Suppressor macrophage treated with lipopolysaccharide for 4 hours (primary cell): ENCODE data around the gene LYPLA2.

Source experiments
- DNase-seq: peaks from one replicate; pipeline ENCODE4 v3.0.0-alpha.2; 2020

The LYPLA2 gene

GRCh38 chr1:23790696-23791515, at the start of gene LYPLA2:
TSS of gene LYPLA2 (plus strand) at chr1:23791145. CDS start at chr1:23792683, 1,538 bp downstream.
- DNase-seq = peak; percentile 96

GRCh38 chr1:23741609-23742008, 49.3 kb upstream of the LYPLA2 start:
- DNase-seq = no peak

DNA sequence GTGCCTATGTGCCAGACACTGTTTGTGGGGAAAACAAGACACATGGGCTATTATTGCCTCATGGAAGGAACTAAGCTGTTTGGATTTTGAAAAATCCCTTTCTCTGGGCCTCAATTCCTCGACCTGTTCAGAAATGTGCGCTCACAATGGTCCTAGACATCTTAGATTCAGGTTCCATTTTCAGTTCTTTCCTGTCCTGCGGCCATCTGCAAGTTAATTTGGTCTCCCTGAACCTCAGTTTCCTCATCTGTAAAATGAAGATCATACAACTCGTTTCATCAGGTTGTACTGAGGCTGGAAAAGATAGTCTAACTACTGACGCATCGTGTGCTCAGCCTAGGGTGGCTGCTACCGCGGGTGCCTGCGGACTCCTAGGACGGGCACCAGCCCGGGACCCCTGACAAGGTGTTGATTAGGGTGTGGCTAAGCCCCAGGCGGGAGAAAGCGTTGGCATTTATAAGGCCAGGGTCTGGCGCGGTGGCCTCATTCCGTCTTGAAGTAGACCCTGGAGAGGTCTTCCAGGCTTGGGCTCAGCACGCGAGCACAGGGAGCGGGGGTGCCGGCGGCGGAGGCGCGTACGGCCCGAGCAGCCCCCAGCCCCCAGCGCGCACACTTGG, 48.2 kb upstream of the LYPLA2 start:
- no peak for DNase-seq

DNA sequence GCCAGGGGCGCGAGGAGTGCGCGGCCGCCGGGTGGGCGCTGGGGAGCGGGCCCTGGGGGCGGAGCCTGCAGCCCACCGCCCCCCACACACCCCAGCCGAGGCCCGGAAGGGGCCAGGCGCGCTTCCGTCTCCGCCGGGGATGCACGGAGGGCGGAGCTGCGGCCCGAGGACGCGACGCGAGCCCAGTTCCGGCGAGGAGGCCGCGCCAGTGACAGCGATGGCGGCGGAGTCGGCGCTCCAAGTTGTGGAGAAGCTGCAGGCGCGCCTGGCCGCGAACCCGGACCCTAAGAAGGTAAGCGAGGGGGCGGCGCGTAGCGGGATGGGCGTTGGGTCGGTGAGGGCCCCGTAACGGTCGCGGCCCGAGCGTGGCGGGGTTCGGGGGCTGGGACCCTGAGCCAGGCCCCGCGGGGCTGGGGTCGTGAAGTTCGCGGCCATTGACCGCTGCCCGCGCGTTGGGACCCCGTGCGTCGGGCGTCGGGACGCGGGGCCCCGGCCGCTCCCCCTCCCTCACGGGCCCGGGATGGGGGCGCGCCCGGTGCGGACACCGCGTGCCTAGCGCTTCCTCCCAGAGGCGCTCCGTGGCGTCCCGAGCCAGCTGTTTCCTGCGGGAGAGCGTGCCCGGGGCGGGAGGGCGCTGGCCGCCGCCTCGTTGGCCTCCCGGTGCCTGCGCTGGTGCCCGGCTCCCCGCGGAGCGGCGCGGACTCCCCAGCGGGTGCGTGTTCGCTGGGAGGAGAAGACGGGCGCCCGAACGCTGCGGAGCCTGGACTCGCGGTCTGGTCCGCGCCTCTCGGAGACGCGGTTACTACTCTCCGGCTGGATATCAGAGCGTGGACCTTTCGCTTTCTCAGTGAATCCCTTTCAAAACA, 47.4 kb upstream of the LYPLA2 start, which contains the start of gene ELOA:
Gene ELOA (plus strand): TSS at position 185 of the 866 bp plus-strand sequence. CDS start 33 bp downstream, at position 218.
- peak; percentile 84 for DNase-seq

GRCh38 chr1:23745515-23745914, 45.4 kb upstream of the LYPLA2 start:
- peak; percentile 53 for DNase-seq

DNA sequence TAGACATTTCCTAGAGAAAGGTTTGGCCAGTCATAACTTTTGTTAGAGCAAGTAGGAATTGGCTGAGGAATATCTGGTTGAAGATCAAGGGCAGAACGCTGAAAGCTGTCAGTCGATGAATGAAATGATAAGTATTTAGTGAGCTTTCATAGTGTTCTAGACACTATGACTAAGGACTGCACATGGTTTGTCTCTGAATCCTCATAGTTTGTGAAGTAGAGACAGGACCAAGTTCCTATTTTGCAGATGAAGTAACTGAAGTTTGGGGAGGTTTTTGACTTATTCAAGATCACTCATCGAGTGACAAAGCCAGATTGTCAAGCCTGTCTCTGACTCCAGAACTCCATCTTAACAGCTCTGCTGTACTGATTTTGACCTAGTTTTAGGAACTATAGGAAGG, 42.9 kb upstream of the LYPLA2 start:
- peak; percentile 58 for DNase-seq

DNA sequence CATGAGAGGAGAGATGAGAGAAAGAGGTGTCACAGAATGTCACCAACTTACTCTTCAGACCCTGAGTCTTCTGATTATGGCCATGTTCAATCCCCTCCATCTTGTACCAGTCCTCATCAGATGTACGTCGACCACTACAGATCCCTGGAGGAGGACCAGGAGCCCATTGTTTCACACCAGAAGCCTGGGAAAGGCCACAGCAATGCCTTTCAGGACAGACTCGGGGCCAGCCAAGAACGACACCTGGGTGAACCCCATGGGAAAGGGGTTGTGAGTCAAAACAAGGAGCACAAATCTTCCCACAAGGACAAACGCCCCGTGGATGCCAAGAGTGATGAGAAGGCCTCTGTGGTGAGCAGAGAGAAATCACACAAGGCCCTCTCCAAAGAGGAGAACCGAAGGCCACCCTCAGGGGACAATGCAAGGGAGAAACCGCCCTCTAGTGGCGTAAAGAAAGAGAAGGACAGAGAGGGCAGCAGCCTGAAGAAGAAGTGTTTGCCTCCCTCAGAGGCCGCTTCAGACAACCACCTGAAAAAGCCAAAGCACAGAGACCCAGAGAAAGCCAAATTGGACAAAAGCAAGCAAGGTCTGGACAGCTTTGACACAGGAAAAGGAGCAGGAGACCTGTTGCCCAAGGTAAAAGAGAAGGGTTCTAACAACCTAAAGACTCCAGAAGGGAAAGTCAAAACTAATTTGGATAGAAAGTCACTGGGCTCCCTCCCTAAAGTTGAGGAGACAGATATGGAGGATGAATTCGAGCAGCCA, 39.7 kb upstream of the LYPLA2 start:
- DNase-seq = peak; percentile 71

GRCh38 chr1:23751815-23752200, 39.1 kb upstream of the LYPLA2 start:
- DNase-seq = no peak

DNA sequence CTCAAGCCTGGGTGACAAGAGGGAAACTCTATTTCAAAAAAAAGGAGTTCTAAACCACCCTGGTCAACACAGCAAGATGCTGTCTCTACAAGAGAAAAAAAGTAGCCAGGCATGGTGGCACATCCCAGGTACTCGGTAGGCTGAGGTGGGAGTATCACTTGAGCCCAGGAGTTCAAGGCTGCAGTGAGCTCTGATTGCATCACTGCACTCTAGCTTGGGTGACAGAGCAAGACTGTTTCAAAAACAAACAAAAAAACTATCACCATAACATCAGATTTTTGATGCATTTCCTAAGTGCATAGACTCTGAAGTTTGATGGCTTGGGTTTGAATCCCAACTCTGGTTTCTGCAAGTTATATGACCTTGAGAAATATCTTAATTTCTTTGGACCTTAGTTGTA, 38.0 kb upstream of the LYPLA2 start:
- no peak for DNase-seq

- no peak for DNase-seq
Measured at GRCh38 chr1:23756676-23757075, 34.3 kb upstream of the LYPLA2 start.

DNA sequence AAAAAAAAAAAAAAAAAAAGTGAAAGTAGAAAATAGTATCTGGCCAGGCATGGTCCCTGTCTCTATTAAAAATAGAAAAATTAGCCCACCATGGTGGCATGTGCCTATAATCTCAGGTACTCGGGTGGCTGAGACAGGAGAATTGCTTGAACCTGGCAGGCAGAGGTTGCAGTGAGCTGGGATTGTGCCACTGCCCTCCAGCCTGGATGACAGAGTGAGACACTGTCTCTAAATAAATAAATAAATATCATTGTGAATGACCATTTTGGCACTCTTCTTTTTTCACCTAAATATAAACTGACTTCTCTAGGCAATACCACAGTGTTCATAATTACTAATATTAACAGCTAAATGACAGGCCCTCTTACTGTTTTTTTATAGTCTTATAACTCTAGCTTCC, 33.1 kb upstream of the LYPLA2 start:
- no peak for DNase-seq

DNA sequence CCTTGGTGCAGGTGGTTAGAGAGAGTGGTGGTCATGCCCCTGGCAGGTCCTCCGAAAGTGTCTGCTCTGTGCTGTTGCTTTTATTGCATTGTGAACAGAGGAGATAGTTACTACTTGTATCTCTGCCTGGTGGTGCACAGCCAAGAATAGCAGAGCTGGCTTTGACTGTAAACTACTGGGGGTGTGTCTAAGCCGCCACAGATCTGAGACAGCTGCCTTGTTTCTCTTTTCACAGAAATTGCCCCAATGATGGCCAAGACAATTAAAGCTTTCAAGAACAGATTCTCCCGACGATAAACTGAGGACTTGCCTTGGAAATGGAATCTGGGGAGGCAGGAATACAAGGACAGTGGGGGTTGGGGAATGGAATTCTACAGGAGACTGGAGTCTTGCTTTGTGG, 31.7 kb upstream of the LYPLA2 start:
- no peak for DNase-seq

- DNase-seq = no peak
Measured at GRCh38 chr1:23763041-23763577, 27.8 kb upstream of the LYPLA2 start.

DNA sequence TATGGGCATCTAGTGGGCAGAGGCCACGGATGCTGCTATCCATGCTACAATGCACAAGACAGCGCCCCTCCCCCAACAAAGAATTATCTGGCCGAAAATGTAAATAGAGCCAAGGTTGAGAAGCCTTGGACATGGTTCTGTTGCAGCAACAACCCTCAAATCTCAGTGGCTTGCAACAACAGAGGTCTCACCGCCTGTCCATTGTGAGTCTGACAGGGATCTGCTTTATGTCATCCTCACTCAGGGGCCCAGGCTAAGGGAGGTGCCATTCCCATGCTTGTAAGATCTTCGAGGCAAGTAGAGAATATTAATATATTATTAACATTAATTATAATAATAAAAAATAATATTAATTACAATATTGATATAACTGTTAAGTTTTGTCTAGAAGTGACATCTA, 22.2 kb upstream of the LYPLA2 start:
- DNase-seq = no peak

DNA sequence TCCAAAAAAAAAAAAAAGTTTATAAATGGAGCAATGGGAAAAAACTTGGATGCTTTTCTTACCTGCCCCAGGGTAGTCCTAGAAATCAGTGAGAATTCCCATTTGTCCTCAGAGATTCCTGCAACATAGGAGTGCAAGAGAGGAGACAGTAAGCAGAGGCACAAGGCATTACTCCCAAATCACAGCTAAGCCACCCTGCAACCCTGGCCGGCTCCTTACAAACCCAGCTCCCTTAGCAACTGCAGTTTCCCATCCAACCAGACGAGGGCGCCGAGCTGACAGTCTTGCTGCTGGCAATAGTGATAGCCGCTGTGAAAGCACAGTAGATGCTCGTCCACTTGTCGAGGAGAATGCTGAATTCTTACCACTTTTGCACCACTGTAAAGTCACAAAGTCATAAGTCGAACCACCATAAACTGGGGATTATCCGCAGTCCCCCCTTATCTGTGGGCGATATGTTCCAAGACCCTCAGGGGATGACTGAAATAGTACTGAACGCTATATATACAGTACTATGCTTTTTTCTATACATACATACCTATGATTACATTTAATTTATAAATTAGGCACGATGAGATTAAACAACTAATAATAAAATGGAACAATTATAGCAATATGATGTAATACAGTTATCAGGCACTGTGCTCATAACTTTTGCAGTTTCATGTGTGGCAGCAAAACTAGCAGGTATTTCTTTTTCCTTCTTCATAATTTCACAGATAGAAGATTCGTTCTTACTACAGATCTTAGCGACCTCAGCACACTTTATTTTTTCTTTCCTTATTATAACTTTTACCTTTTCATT, 18.7 kb upstream of the LYPLA2 start:
- DNase-seq = peak; percentile 92

DNA sequence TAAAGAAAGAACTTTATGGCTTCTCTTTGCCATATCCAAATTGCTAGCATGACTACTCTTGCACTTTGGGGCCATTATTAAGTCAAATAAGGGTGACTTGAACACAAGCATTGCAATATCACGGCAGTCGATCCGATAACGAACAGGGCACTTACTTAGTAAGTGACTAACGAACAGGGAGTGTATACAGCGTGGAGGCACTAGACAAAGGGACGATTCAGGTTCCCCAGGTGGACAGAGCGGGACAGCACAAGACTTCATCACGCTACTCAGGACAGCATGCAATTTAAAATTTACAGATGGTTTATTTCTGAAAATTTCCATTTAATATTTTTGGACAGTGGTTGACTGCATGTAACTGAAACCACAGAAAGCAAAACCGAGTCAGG, 18.1 kb upstream of the LYPLA2 start:
- DNase-seq = no peak

DNA sequence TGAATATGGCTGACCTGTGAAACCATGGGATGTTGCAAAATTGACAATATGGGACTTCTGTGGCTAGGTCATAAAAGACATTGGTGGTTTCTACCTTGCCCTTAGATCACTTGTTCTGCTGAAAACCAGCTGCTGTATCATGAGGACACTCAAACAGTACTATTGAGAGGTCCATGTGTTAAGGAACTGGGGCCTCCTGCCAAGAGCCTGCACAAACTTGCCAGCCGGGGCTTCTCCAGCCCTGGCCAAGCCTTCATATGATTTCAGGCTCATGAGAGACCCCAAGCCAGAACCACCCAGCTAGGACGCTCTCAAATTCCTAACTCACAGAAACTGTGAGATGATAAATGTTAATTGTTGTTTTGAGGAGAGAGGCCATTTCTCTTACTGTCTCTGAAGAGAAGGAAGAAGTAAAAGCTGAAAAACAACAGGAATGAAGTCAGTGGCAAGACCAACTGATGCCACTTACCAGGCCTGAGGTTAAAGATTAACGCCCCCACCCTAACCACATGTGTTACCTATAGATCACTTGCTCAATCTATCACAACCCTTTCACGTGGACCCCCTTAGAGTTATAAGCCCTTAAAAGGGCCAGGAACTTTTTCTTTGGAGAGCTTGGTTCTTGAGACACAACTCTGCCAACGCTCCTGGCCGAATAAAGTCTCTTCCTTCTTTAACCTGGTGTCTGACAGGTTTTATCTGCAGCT, 16.6 kb upstream of the LYPLA2 start:
- DNase-seq = no peak

DNA sequence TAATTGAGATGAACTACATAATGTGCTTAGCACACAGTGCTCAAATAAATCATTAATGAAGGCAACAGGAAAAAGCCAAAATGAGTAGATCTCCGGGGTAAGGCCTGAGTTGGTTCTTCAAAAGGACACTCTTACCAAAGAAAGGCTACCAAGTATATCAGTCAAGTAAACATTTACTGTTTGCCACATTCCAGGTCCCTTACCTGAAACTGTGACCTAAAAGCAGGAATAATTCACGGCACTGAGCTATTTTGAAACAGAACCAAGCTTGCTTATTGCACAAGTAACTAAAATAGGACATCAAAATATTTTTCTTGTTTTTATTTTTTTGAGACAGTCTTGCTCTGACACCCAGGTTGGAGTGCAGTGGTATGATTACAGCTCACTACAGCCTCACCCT, 14.7 kb upstream of the LYPLA2 start:
- no peak for DNase-seq

- peak; percentile 92 for DNase-seq
Measured at GRCh38 chr1:23777979-23778814, 12.7 kb upstream of the LYPLA2 start, which contains the start of gene PITHD1. TSS of gene PITHD1 (plus strand) at chr1:23778418. CDS start at chr1:23778516, 98 bp downstream.
